B cell (primary cell): ENCODE measurements around the gene ERC2. TPM values are rescaled to one million over a fixed set of nuclear protein-coding genes. Genes with fewer than 3 reads are reported as not detected.

ENCODE experiments used
- ATAC-seq: fragments of 200-7000 bp; cut with Tn5 transposase; one replicate; pipeline ENCODE4 v1.10.0; 2021; ENCODE audit warnings: low read depth, mild to moderate bottlenecking, moderate number of reproducible peaks, moderate library complexity
- CTCF ChIA-PET: fragments of 350-600 bp; sonication (Branson Sonifier 250); formaldehyde crosslinking; loops from one replicate; lab custom pipeline; 2021; ENCODE audit warnings: antibody characterized with exemption, inconsistent platforms; lab: Charles Lee
- POLR2A ChIA-PET: fragments of 350-600 bp; sonication (Branson Sonifier 250); formaldehyde crosslinking; loops from one replicate; lab custom pipeline; 2021; ENCODE audit warnings: antibody characterized with exemption; lab: Charles Lee
- DNase-seq: peaks from one replicate; pipeline ENCODE4 v3.0.0; 2013
- H2AFZ ChIP-seq: 2 replicates; pipeline ENCODE4 v1.6.1; 2012; ENCODE audit warnings: mild to moderate bottlenecking, low read depth, low read length; ENCODE audit not compliant: insufficient read depth, poor library complexity, severe bottlenecking
- H3K27ac ChIP-seq, 2 donors: 1 replicate in 1 of 2; 2 replicates in 1 of 2; pipeline ENCODE4 v1.5.1; 2012 to 2013; ENCODE audit warnings: low read length in 2 of 2, mild to moderate bottlenecking in 2 of 2, moderate library complexity in 1 of 2
- H3K27me3 ChIP-seq, 4 experiments: fragments of 200-600 bp in 1 of 4; sonication (generic) in 1 of 4; replicated peaks in 1 of 4; 1 replicate in 2 of 4; 2 replicates in 2 of 4; pipeline versions ENCODE4 v1.6.1 to v1.7.0; 2013 to 2016; ENCODE audit warnings: low read length in 3 of 4, mild to moderate bottlenecking in 2 of 4, mixed read lengths in 1 of 4, moderate library complexity in 1 of 4; ENCODE audit not compliant: insufficient read depth in 4 of 4, control insufficient read depth in 3 of 4; ENCODE audit errors: control extremely low read depth in 1 of 4
- H3K36me3 ChIP-seq, 2 experiments: replicated peaks in 1 of 2; 1 replicate in 1 of 2; 2 replicates in 1 of 2; pipeline versions ENCODE4 v1.6.1 to v1.7.1; 2013; ENCODE audit warnings: low read length in 1 of 2; ENCODE audit not compliant: insufficient read depth in 2 of 2, control insufficient read depth in 1 of 2; ENCODE audit errors: control extremely low read depth in 1 of 2, extremely low read depth in 1 of 2
- H3K4me1 ChIP-seq, 2 donors: fragments of 200-600 bp in 1 of 2; sonication (generic) in 1 of 2; 1 replicate in 1 of 2; 2 replicates in 1 of 2; pipeline versions ENCODE4 v1.5.1 to v1.6.1; 2013 to 2017; ENCODE audit warnings: low read length in 2 of 2; ENCODE audit not compliant: control insufficient read depth in 2 of 2, insufficient read depth in 2 of 2
- H3K4me2 ChIP-seq: replicated peaks from 2 replicates; pipeline ENCODE3; 2012; ENCODE audit warnings: mild to moderate bottlenecking, low read depth, low read length; ENCODE audit not compliant: poor library complexity, severe bottlenecking
- H3K4me3 ChIP-seq, 5 experiments: fragments of 200-600 bp in 1 of 5; sonication (generic) in 1 of 5; 1 replicate in 3 of 5; 2 replicates in 2 of 5; pipeline versions ENCODE4 v1.5.1 to v1.7.0; 2011 to 2016; ENCODE audit warnings: low read length in 4 of 5, mild to moderate bottlenecking in 4 of 5, low read depth in 2 of 5, control low read depth in 1 of 5, moderate library complexity in 1 of 5; ENCODE audit not compliant: insufficient read depth in 1 of 5; ENCODE audit errors: control extremely low read depth in 1 of 5, extremely low read depth in 1 of 5
- H3K79me2 ChIP-seq: fragments of 200-600 bp; sonication (generic); one replicate; pipeline ENCODE4 v1.6.0; 2016; ENCODE audit warnings: low read length; ENCODE audit not compliant: control insufficient read depth, insufficient read depth
- H3K9ac ChIP-seq: fragments of 200-600 bp; sonication (generic); 2 replicates; pipeline ENCODE4 v1.6.1; 2017; ENCODE audit warnings: mild to moderate bottlenecking, low read length, moderate library complexity
- H3K9me3 ChIP-seq, 3 donors: one replicate each; pipeline versions ENCODE4 v1.6.1 to v1.7.1; 2013; ENCODE audit warnings: low read length in 2 of 3; ENCODE audit not compliant: control insufficient read depth in 2 of 3, insufficient read depth in 1 of 3; ENCODE audit errors: control extremely low read depth in 1 of 3
- H4K20me1 ChIP-seq: 2 replicates; pipeline ENCODE4 v1.6.0; 2012; ENCODE audit warnings: mild to moderate bottlenecking, low read length; ENCODE audit not compliant: insufficient read depth, control insufficient read depth, poor library complexity, severe bottlenecking
- H3K27ac Mint-ChIP-seq: one replicate; pipeline ENCODE4 v1.8.0; 2021; ENCODE audit warnings: mixed read lengths
- H3K27me3 Mint-ChIP-seq: one replicate; pipeline ENCODE4 v1.8.0; 2021; ENCODE audit warnings: mixed read lengths
- H3K4me1 Mint-ChIP-seq: one replicate; pipeline ENCODE4 v1.8.0; 2021; ENCODE audit warnings: mixed read lengths
- H3K4me3 Mint-ChIP-seq: one replicate; pipeline ENCODE4 v1.8.0; 2021; ENCODE audit warnings: mixed read lengths
- H3K9me3 Mint-ChIP-seq: one replicate; pipeline ENCODE4 v1.8.0; 2022; ENCODE audit warnings: mixed read lengths; ENCODE audit not compliant: insufficient read depth
- CTCF ChIP-seq: fragments of 200-600 bp; IDR thresholded peaks from one replicate; pipeline ENCODE4 v1.8.0; 2022; ENCODE audit warnings: antibody characterized with exemption, mild to moderate bottlenecking
- EZH2 ChIP-seq: IDR thresholded peaks from 2 replicates; pipeline ENCODE4 v1.6.1; 2012; ENCODE audit warnings: borderline replicate concordance, low read depth, mild to moderate bottlenecking, moderate library complexity, low read length; ENCODE audit not compliant: insufficient read depth, poor library complexity, severe bottlenecking
- WGBS: methylation state at CpG from one replicate; pipeline ENCODE4 v1.1.5; 2013; ENCODE audit warnings: missing lambda C conversion rate; ENCODE audit not compliant: insufficient coverage; 5-methylcytosine and 5-hydroxymethylcytosine counted together
- intact Hi-C: fragments of 100-400 bp; cut with micrococcal nuclease; formaldehyde crosslinking; loops from one replicate; pipeline ENCODE4 v1.10.0; 2022
- polyA plus RNA-seq: library from polyadenylated mRNA; depleted of rRNA; stranded (reverse); fragments of >200 nt; gene quantifications from 2 replicates; pipeline ENCODE4 v1.2.3, GENCODE V29; 2012
- total RNA-seq, 2 donors: library from RNA; stranded (reverse); fragments of 120-200 nt in 1 of 2; gene quantifications; 1 replicate in 1 of 2; 2 replicates in 1 of 2; pipeline versions ENCODE4 v1.2.3 to v1.2.4, GENCODE V29; 2013 to 2022

The ERC2 gene
- total and polyA plus RNA-seq, 2 donors (not counting 1 experiment from before 2014, with no cell fraction given), result not detected

GRCh38 chr3:55471522-55472280 lies 996.6 kb downstream of the ERC2 start:
- no peaks in the 10 kb centered on the region for H3K9me3 Mint-ChIP-seq
- intact Hi-C loops, result no loop called here
- H3K4me2 ChIP-seq, result no peak overlapping the region

More at GRCh38 chr3:55471522-55472280, 996.6 kb downstream of the ERC2 start:
- H3K27ac ChIP-seq, result no peak overlapping the region
- DNase-seq, result no peak
- H3K4me3 Mint-ChIP-seq, result no peak overlapping the region
- peaks cover 0 to 5% (median 0%) of the 10 kb centered on the region in 3 donors for H3K9me3 ChIP-seq
- H3K4me3 ChIP-seq, result no peak overlapping the region
- H3K9ac ChIP-seq, result no peak overlapping the region
- H3K27ac Mint-ChIP-seq, result no peak overlapping the region
- ChIA-PET CTCF (no interaction called here), POLR2A (no interaction called here)
- no peaks in the 10 kb centered on the region for H3K36me3 ChIP-seq
- ATAC-seq, result no peak
- H4K20me1 ChIP-seq, result no peaks in the 10 kb centered on the region
- H3K79me2 ChIP-seq, result no peaks in the 10 kb centered on the region
- 78% methylated on average over 6 of the region's 8 CpGs for WGBS
- H3K4me1 ChIP-seq, result no peaks in the 10 kb centered on the region
- TF ChIP-seq EZH2, result no peak
- no peak for TF ChIP-seq CTCF
- H2AFZ ChIP-seq, result no peak overlapping the region
- no peaks in the 10 kb centered on the region for H3K4me1 Mint-ChIP-seq
- peaks cover 31% of the 10 kb centered on the region for H3K27me3 Mint-ChIP-seq
- peaks cover 0 to 2% (median 0%) of the 10 kb centered on the region in 4 experiments for H3K27me3 ChIP-seq
